Retina (tissue), 1 donor: ENCODE results near the gene MBOAT7.

ENCODE experiments used
- DNase-seq: peaks from one replicate; pipeline ENCODE4 v3.0.0-alpha.2; 2016

Gene MBOAT7

DNA sequence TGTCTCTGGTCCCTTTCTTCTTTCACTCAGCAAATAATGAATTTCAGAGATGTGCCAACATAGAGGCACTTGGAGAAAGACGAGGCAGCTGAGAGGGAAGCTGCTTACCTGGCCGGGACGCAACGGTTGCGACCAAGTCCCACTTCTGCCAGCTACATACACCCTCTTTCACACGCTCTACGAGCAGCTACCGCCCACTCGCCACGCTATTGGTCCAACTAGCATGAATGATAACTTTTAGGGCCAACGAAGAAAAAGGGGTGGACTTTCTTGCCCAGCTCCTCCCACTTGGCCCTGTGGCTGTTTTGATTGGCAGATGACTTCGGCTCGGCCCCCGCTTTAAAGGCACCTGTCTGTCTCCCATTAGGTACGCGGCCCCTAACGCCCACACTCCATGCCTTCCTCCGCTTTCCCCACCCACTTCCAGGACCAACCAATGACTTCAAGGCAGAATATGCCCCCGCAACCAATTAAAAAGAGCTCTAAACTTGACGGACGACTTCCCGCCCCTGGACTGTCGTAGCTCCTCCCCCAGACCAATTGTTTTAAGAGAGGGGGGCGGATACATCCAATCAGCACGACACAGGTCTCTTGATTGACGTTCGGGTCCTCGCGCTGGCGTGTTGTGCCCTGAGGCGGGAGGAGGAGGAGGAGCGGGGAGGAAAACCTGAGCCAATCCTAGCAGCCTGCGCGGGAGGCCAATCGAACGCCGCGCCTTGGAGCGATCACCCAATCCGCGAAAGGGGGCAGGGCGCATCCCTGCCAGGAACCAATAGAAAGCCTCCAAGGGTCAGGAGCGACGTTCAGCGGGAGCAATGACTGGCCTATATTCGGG, 52.3 kb downstream of the MBOAT7 start:
- peak; percentile 99 for DNase-seq

DNA sequence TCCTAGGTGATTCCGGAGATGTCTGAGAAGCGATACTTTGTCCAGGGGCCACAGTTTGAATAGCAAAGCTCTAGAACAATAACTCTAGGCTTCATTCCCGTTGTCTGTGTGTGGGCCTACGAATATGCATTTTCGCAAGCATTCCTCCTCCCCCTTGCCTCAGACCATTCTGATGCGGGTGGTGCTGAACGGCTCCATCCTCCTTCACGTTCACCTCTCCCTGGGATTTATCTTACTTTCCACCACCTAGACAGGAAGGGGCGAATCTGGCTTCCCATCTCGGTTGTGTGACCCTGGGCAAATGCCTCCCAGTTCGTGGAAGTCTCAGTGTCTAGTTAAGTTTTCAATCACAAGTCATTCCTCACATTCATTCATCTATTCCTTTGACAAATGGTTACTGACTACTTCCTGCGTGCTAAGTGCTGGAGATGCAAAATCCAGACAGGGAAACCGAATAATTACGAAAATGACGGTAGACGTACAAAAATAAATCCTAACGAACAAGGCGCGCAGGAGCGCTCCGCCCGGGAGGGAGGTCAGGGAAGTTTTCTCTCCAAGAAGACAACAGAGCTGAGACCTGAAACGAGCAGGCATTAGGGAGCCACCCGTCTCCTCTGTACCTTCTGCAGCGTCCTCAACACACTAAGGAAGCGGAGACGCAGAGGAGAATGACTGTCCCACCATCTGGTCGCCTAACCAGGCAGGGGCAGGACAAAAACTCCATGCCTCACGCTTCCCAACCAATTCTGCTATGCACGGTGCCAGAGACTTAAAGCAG, 53.1 kb downstream of the MBOAT7 start:
- no peak for DNase-seq

DNA sequence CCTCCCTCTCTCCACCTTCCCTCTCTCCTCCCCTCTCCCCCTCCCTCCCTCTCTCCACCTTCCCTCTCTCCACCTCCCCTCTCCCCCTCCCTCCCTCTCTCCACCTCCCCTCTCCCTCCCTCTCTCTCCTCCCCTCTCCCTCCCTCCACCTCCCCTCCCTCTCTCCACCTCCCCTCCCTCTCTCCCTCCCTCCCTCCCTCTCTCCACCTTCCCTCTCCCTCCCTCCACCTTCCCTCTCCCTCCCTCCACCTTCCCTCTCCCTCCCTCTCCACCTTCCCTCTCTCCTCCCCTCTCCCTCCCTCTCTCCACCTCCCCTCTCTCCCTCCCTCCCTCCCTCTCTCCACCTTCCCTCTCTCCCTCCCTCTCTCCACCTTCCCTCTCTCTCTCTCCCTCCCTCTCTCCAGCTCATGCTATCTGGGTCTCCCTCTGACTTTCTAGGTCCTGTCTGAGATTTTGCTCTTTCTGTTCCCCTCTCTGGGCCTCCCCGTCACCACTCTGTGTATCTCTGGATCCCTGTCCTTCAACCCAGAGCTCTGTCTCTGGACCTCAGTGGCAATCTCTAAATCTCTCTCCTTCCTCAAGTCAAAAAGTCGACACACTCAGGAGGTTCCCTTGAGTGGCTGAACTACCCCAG, 55.3 kb downstream of the MBOAT7 start:
- DNase-seq = no peak

GRCh38 chr19:54133312-54133956, 55.9 kb downstream of the MBOAT7 start:
- DNase-seq = no peak

DNA sequence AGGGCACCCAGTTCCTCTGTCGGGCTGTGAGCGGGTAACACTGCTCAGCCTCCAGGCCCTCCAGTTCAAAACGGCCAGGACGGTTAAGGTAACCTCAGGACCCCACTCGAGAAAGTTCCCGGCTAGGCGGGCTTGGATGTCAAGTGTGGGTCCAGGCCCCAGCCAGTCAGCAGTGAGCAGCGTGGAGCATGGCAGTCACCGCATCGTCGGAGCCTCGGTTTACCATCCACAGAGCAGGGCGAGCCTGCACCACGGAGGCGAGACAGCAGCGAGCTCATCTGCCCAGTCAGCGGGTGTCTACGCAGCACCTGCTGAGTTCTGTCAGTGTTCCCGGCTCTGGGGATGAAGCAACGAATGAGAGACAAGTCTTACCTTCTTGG, 59.8 kb downstream of the MBOAT7 start:
- DNase-seq = no peak

GRCh38 chr19:54128796-54129616, 60.4 kb downstream of the MBOAT7 start:
- no peak for DNase-seq

- DNase-seq = no peak
Measured at GRCh38 chr19:54128441-54128725, 61.0 kb downstream of the MBOAT7 start.

GRCh38 chr19:54127688-54128440, 61.5 kb downstream of the MBOAT7 start:
- no peak for DNase-seq

- no peak for DNase-seq
Measured at GRCh38 chr19:54125713-54126112, 63.7 kb downstream of the MBOAT7 start.

DNA sequence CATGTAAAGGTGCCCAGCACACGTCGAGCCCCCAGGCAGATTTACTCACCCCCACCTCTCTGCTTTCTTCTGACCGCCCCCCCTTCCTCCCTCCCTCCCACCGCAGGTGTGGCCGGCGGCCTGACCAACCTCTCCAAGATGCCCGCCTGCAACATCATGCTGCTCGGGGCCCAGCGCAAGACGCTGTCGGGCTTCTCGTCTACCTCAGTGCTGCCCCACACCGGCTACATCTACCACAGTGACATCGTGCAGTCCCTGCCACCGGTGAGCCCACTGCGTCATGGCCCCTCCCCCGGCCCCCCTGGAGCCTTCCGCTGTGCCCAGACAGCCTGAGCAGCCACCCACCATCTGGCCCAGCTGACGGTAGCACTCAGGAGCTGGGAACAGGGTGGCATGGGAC, 65.0 kb downstream of the MBOAT7 start:
- no peak for DNase-seq

- DNase-seq = no peak
Measured at GRCh38 chr19:54123682-54124081, 65.7 kb downstream of the MBOAT7 start.
